Kidney (tissue), 14 donors: ENCODE measurements around the gene NXPH3. TPM values are rescaled to one million over a fixed set of nuclear protein-coding genes. Genes with fewer than 3 reads are reported as not detected.

ENCODE experiments used
- DNase-seq, 5 donors: peaks; one replicate each; pipeline ENCODE4 v3.0.0-alpha.2; 2013 to 2020
- FAIRE-seq: peaks from 2 replicates; lab custom pipeline; 2012; peaks lifted over from hg19 to GRCh38; lab: Jason Lieb, UNC
- H3K27ac ChIP-seq, 2 donors: one replicate each; pipeline ENCODE4 v1.7.0; 2013; ENCODE audit warnings: low read depth in 2 of 2, low read length in 2 of 2, inconsistent platforms in 1 of 2
- H3K27me3 ChIP-seq: one replicate; pipeline ENCODE4 v1.7.1; 2013; ENCODE audit warnings: low read length, inconsistent platforms; ENCODE audit not compliant: control insufficient read depth, insufficient read depth
- H3K36me3 ChIP-seq, 3 donors: one replicate each; pipeline versions ENCODE4 v1.7.0 to v1.7.1; 2013; ENCODE audit warnings: low read length in 3 of 3, control low read depth in 1 of 3, inconsistent platforms in 1 of 3; ENCODE audit not compliant: insufficient read depth in 3 of 3, control insufficient read depth in 2 of 3
- H3K4me1 ChIP-seq, 3 donors: one replicate each; pipeline versions ENCODE4 v1.7.0 to v1.7.1; 2013; ENCODE audit warnings: low read length in 3 of 3, inconsistent platforms in 1 of 3, low read depth in 1 of 3; ENCODE audit not compliant: control insufficient read depth in 2 of 3, insufficient read depth in 2 of 3
- H3K4me3 ChIP-seq, 3 donors: one replicate each; pipeline versions ENCODE4 v1.7.0 to v1.8.1; 2013; ENCODE audit warnings: low read length in 3 of 3, control low read depth in 1 of 3, inconsistent platforms in 1 of 3
- H3K9ac ChIP-seq, 3 donors: one replicate each; pipeline versions ENCODE4 v1.7.0 to v1.7.1; 2013; ENCODE audit warnings: low read length in 3 of 3, control low read depth in 1 of 3, inconsistent platforms in 1 of 3
- H3K9me3 ChIP-seq, 3 donors: one replicate each; pipeline versions ENCODE4 v1.7.0 to v1.7.1; 2013; ENCODE audit warnings: low read length in 3 of 3, control low read depth in 1 of 3, inconsistent platforms in 1 of 3; ENCODE audit not compliant: control insufficient read depth in 2 of 3, insufficient read depth in 1 of 3
- intact Hi-C: fragments of 100-400 bp; cut with DNase I; formaldehyde crosslinking; loops from one replicate; pipeline ENCODE4 v1.11.1; 2022
- polyA plus RNA-seq: library from polyadenylated mRNA; stranded (reverse); fragments of 350-450 nt; fragmentation: Illumina TruSeq; extraction: RNeasy Lipid Tissue Mini Kit (QIAGEN cat#74804); gene quantifications from one replicate; pipeline ENCODE4 v1.2.3, GENCODE V29; 2014; ENCODE audit warnings: low read depth, low replicate concordance; ENCODE audit not compliant: insufficient read depth
- total RNA-seq: library from RNA; stranded (reverse); fragmentation: NEBNext Ultra II Directional; extraction: Animal tissue kit (Norgen Biotek cat#: 25700); gene quantifications from one replicate; pipeline ENCODE4 v1.2.1, GENCODE V29; 2021
- TF ChIP-seq, protein P1 (sequence below): IDR thresholded peaks from 3 replicates; pipeline ENCODE4 v1.5.1; 2012; ENCODE audit warnings: mild to moderate bottlenecking, moderate library complexity, borderline replicate concordance; ENCODE audit not compliant: insufficient read depth; ENCODE audit errors: extremely low read depth
- donor health status: control.
- donor health status: control.
- donor health status: control.
- donor health status: control.
- donor health status: control.
- donor health status: DM: yes; HTN: yes; CAD: no.
- donor health status: Normal renal cell carcinoma (clear cell type).

Gene NXPH3
- total and polyA plus RNA-seq, 2 donors from 2014 or later, result 0.98 to 1.2 TPM

DNA sequence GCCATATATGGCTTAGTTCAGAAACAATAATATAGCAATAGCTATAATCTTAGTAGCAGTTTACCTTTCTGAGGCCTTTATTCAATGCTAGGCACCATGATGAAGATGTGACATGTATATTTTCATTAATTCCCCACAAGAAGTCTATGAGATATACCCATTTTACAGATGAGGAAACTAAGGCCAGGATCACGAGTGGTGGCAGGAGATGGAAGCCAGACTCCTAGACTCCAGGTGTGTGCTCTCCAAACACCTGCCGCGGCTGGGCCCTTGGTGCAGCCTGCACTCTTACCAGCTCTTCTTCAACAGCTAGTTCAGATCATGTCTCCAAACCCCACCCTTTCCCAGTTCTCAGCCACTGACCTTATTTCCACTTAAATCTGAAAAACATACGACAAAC is 15.2 kb downstream of the NXPH3 start:
- Histone ChIP-seq H3K27me3 (no peaks in the 10 kb centered on the region), H3K4me3 (no peak overlapping the region), H3K27ac (no peak overlapping the region), H3K36me3 (peaks cover 0 to 3% (median under 1%) of the 10 kb centered on the region in 3 donors), H3K9me3 (no peaks in the 10 kb centered on the region), H3K9ac (no peak overlapping the region), H3K4me1 (no peaks in the 10 kb centered on the region)
- DNase-seq, result no peak
- intact Hi-C loops, result no loop called here
- TF ChIP-seq, protein P1, sequence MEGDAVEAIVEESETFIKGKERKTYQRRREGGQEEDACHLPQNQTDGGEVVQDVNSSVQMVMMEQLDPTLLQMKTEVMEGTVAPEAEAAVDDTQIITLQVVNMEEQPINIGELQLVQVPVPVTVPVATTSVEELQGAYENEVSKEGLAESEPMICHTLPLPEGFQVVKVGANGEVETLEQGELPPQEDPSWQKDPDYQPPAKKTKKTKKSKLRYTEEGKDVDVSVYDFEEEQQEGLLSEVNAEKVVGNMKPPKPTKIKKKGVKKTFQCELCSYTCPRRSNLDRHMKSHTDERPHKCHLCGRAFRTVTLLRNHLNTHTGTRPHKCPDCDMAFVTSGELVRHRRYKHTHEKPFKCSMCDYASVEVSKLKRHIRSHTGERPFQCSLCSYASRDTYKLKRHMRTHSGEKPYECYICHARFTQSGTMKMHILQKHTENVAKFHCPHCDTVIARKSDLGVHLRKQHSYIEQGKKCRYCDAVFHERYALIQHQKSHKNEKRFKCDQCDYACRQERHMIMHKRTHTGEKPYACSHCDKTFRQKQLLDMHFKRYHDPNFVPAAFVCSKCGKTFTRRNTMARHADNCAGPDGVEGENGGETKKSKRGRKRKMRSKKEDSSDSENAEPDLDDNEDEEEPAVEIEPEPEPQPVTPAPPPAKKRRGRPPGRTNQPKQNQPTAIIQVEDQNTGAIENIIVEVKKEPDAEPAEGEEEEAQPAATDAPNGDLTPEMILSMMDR, result no peak
- FAIRE-seq, result no peak

DNA sequence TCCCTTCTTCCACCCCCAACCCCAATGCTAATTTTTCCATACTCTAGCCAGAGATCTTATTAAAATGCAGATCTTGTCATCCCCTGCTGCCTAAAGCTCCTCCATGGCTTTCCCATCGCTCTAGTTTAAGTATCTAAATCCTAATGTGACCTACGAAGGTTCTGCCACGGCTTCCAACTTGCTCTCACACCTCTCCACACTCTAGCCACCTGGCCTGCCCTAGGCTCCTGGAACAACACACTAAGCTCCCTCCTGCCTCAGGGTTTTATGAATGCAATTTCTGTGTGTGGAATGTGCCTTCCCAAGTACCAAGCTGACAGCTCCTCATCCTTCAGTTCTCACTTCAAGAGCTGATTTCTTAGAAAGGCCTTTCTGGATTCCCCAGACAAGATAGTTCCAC is 16.6 kb downstream of the NXPH3 start:
- FAIRE-seq (no peak), DNase-seq (peak in 1 of 5 donors; percentile 13)
- H3K9ac ChIP-seq, result no peak overlapping the region
- intact Hi-C loops, result no loop called here
- TF ChIP-seq, protein P1, result no peak
- no peaks in the 10 kb centered on the region for H3K9me3 ChIP-seq
- H3K27me3 ChIP-seq, result no peaks in the 10 kb centered on the region
- H3K4me1 ChIP-seq, result no peaks in the 10 kb centered on the region
- no peak overlapping the region for H3K27ac ChIP-seq
- H3K4me3 ChIP-seq, result no peak overlapping the region
- peaks cover 0 to 10% (median 7%) of the 10 kb centered on the region in 3 donors for H3K36me3 ChIP-seq

DNA sequence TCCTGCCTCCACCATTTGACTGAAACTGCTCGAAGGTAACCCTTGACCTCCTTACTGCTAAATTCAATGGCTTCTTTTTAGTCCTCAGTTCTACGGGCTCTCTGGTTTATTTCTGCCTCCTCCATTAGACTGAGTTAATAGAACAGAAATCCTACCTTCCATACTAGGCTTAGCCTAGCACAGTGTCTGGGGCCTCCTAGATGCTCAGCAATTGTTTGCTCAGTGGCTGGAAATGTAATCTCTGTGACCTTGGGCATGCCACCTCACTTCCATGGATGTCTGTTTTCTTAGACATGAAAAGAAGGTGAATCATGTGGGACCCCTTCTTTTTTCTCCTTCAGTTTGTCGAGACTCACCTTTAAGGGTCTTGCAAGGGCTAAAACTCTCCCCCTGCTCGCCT is 19.7 kb downstream of the NXPH3 start:
- Histone ChIP-seq H3K4me1 (no peaks in the 10 kb centered on the region), H3K27me3 (no peaks in the 10 kb centered on the region), H3K27ac (no peak overlapping the region), H3K9ac (no peak overlapping the region), H3K36me3 (peaks cover 0 to 30% (median 17%) of the 10 kb centered on the region in 3 donors), H3K9me3 (no peaks in the 10 kb centered on the region), H3K4me3 (no peak overlapping the region)
- DNase-seq (no peak), FAIRE-seq (no peak)
- intact Hi-C loops, result no loop called here
- TF ChIP-seq, protein P1, result no peak

DNA sequence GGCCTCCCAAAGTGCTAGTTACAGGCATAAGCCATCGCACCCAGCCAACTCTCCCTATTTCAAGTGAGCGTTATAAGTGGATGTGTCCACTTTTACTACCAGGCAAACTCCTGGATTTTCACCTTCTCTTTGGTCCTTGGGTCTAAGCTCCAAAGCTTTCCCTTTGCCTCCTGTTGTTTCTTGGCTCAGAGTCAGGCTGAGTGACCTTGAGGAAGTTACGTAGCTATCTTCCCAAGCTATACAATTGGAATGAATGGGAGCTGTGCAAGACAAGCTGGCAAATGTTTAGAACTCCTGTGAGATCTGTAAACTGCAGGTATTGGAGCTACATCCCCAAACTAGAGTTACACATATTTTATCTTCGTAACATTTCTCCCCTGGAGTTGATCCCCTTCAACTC is 20.3 kb downstream of the NXPH3 start:
- peaks cover 0 to 31% (median 23%) of the 10 kb centered on the region in 3 donors for H3K36me3 ChIP-seq
- H3K9ac ChIP-seq, result no peak overlapping the region
- no peaks in the 10 kb centered on the region for H3K9me3 ChIP-seq
- H3K4me3 ChIP-seq, result no peak overlapping the region
- no peaks in the 10 kb centered on the region for H3K4me1 ChIP-seq
- no peak for FAIRE-seq
- DNase-seq, result no peak
- no peaks in the 10 kb centered on the region for H3K27me3 ChIP-seq
- TF ChIP-seq, protein P1, result no peak
- no peak overlapping the region for H3K27ac ChIP-seq
- intact Hi-C loops, result no loop called here
